Stimulated activated CD4-positive, alpha-beta T cell treated with anti-CD3 and anti-CD28 coated beads, Interleukin-12 subunit alpha, Interleukin-12 subunit beta, amount 100 ng/mL, for 48 hours (primary cell): ENCODE results near the gene PITX2.

ENCODE experiments used
- DNase-seq, 3 donors: peaks; one replicate each; pipeline ENCODE4 v3.0.0-alpha.2; 2020; ENCODE audit warnings: low read depth in 2 of 3, low spot score in 1 of 3

PITX2 gene

GRCh38 chr4:110624904-110625494, 2.1 kb upstream of the PITX2 start:
- no peak for DNase-seq

GRCh38 chr4:110624398-110624780, 1.5 kb upstream of the PITX2 start:
- DNase-seq, result no peak

GRCh38 chr4:110623718-110624397, 981 bp upstream of the PITX2 start:
- DNase-seq, result no peak

GRCh38 chr4:110621839-110622751, 782 bp downstream of the PITX2 start:
- DNase-seq, result no peak

- DNase-seq, result no peak
Observed at GRCh38 chr4:110621328-110621812, 1.5 kb downstream of the PITX2 start.

- no peak for DNase-seq
Observed at GRCh38 chr4:110620691-110621327, 2.1 kb downstream of the PITX2 start.

- DNase-seq, result no peak
Observed at GRCh38 chr4:110620322-110620690, 2.6 kb downstream of the PITX2 start.

GRCh38 chr4:110619463-110620247, 3.2 kb downstream of the PITX2 start:
- no peak for DNase-seq

GRCh38 chr4:110618581-110619462, 4.1 kb downstream of the PITX2 start:
- DNase-seq, result no peak

- no peak for DNase-seq
Observed at GRCh38 chr4:110617646-110618580, 5.0 kb downstream of the PITX2 start.

- no peak for DNase-seq
Observed at GRCh38 chr4:110617075-110617640, 5.7 kb downstream of the PITX2 start.

- no peak for DNase-seq
Observed at GRCh38 chr4:110616238-110617074, 6.4 kb downstream of the PITX2 start.

- DNase-seq, result no peak
Observed at GRCh38 chr4:110615353-110616237, 7.3 kb downstream of the PITX2 start.

GRCh38 chr4:110614976-110615352, 7.9 kb downstream of the PITX2 start:
- DNase-seq, result no peak

GRCh38 chr4:110614173-110614963, 8.5 kb downstream of the PITX2 start:
- no peak for DNase-seq

- no peak for DNase-seq
Observed at GRCh38 chr4:110613745-110614144, 9.1 kb downstream of the PITX2 start.
